Subcutaneous adipose tissue (tissue), 4 donors: ENCODE measurements around the gene NIT1. TPM values are rescaled to one million over a fixed set of nuclear protein-coding genes. Genes with fewer than 3 reads are reported as not detected.

Experiments
- small RNA-seq: library from RNA; depleted of rRNA; stranded (forward); fragments of <200 nt; gene quantifications from one replicate; pipeline ENCODE3, GENCODE V24; 2016
- total RNA-seq, 4 donors: library from RNA; depleted of rRNA; stranded (reverse); fragments of >200 nt; gene quantifications; one replicate each; pipeline ENCODE4 v1.1.0, GENCODE V29; 2016
- TF ChIP-seq, protein P1 (sequence below): fragments of 450-650 bp; IDR thresholded peaks from one replicate; pipeline ENCODE4 v1.5.1; 2016; ENCODE audit warnings: low read depth, mild to moderate bottlenecking, control low read depth, antibody characterized with exemption, moderate library complexity

Gene NIT1
- total RNA-seq, 4 donors from 2014 or later: 20.4 to 41.1 (median 35.3) TPM

- TF ChIP-seq, protein P1, sequence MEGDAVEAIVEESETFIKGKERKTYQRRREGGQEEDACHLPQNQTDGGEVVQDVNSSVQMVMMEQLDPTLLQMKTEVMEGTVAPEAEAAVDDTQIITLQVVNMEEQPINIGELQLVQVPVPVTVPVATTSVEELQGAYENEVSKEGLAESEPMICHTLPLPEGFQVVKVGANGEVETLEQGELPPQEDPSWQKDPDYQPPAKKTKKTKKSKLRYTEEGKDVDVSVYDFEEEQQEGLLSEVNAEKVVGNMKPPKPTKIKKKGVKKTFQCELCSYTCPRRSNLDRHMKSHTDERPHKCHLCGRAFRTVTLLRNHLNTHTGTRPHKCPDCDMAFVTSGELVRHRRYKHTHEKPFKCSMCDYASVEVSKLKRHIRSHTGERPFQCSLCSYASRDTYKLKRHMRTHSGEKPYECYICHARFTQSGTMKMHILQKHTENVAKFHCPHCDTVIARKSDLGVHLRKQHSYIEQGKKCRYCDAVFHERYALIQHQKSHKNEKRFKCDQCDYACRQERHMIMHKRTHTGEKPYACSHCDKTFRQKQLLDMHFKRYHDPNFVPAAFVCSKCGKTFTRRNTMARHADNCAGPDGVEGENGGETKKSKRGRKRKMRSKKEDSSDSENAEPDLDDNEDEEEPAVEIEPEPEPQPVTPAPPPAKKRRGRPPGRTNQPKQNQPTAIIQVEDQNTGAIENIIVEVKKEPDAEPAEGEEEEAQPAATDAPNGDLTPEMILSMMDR: no peak
Observed at GRCh38 chr1:161163793-161164192, 45.9 kb downstream of the NIT1 start.

GRCh38 chr1:161164901-161165610, 47.2 kb downstream of the NIT1 start:
- TF ChIP-seq, protein P1: no peak

DNA sequence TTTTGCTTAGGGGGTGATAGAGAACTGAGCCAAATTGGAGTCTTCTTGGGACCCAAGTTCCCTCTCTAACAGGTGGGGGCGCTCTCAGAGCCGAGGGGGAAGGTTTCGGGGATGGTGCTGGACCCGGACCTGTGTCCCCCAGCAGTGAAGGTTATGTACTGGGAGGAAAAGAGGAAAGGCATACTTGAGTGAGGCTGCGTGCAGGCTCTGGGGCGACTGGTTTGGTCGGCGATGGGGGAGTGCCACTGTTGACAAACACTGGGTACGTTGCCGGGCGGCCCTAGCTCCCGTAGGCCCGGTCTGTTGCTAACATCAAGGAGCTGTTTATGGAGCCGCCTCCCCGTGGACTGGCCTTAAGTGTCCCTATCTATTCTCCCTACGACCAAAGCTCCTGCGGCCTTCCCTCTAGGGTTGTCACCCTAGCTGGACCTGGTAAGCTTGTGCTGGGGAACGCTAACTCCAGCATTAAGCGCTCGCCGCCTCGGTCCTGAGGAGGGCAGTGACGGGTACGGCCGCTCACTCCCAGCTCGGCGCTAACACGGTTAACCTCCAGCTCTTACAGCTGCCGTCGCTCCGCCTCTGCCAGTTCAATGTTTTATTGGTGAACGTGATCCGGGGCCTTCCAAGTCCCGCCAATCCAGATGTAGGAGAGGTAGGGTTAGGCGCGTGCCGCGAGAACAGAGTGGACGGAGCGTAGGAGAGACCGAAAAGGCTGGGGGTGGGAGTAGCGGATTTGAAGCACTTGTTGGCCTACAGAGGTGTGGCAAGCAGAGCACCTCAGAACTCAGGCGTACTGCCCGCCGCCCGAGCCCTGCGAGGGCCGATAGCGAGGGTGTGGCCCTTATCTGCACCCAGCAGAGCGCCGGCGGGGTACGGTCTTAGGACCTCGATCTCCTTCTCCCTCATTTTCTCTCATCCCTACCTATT, 48.1 kb downstream of the NIT1 start, which contains the start of gene PPOX:
PPOX (plus strand) TSS at position 685 of the 927 bp plus-strand sequence. CDS start 422 bp downstream, outside the sequence.
- TF ChIP-seq, protein P1: no peak

DNA sequence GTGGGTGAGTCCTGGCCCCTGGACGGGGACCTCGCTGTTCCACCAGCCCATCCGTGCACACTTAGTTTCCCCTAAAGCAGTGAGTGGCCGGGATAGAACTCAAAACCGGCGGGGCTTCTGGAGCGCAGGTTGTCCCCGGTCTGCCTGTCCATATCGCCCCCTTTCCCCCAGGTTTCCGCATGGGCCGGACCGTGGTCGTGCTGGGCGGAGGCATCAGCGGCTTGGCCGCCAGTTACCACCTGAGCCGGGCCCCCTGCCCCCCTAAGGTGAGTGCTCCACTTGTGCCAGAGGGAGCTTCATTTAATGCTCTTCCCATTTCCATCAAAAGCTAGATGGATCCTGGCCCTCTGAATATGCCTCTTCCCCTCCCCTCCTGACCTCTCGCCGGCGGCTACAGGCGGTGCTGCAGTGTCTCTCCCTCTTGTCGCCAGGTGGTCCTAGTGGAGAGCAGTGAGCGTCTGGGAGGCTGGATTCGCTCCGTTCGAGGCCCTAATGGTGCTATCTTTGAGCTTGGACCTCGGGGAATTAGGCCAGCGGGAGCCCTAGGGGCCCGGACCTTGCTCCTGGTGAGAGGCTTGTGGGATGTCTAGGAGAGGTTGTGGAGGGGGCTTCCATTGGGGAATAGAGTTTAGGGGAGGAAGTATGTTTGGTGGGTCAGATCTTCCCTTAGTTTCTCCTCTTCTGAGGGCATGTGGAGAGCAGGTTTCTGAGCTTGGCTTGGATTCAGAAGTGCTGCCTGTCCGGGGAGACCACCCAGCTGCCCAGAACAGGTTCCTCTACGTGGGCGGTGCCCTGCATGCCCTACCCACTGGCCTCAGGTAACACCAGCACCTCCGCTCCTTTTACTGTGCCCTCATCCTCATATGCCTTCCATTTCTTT, 49.0 kb downstream of the NIT1 start:
- TF ChIP-seq, protein P1: no peak

GRCh38 chr1:161168906-161169305, 51.0 kb downstream of the NIT1 start:
- TF ChIP-seq, protein P1: no peak

Small RNA genes within 50 kb of the gene (small RNA-seq; reads per million reads assigned to genes)
- not detected for gene RF01225

Other genes starting within 250 kb of the NIT1 start
- 100 to 1,000 TPM in 1 of 4 donors, not detected in 3; 145 TPM for gene ITLN1, start 232.9 kb upstream of the NIT1 start, total RNA-seq
- gene ITLN2, start 163.3 kb upstream of the NIT1 start, total RNA-seq: not detected
- 100 to 1,000 TPM in 1 of 4 donors, 10 to 100 TPM in 3; 38.6 to 133 (median 51.5) TPM for gene F11R, start 97.0 kb upstream of the NIT1 start, total RNA-seq
- gene TSTD1, start 79.1 kb upstream of the NIT1 start, total RNA-seq: 10 to 100 TPM in 3 of 4 donors, 1 to 10 TPM in 1; 8.6 to 65.4 (median 43.8) TPM
- 10 to 100 TPM; 40.1 to 81.4 (median 74.9) TPM for gene USF1, start 72.1 kb upstream of the NIT1 start, total RNA-seq
- gene ARHGAP30, start 48.2 kb upstream of the NIT1 start, total RNA-seq: 10 to 100 TPM in 3 of 4 donors, 1 to 10 TPM in 1; 6.0 to 46.9 (median 17.6) TPM
- 1 to 10 TPM in 1 of 4 donors, under 1 TPM in 1, not detected in 2; 0.22 to 2.4 TPM for gene NECTIN4, start 28.5 kb upstream of the NIT1 start, total RNA-seq
- 1 to 10 TPM in 2 of 4 donors, under 1 TPM in 1, not detected in 1; 0.68 to 4.8 (median 1.7) TPM for gene KLHDC9, start 19.7 kb upstream of the NIT1 start, total RNA-seq
- gene PFDN2, start 68 bp upstream of the NIT1 start, total RNA-seq: 10 to 100 TPM; 35.0 to 57.1 (median 42.5) TPM
- 10 to 100 TPM; 25.2 to 36.8 (median 36.4) TPM for gene DEDD, start 14.6 kb downstream of the NIT1 start, total RNA-seq
- 100 to 1,000 TPM in 1 of 4 donors, 10 to 100 TPM in 3; 41.8 to 109 (median 65.4) TPM for gene UFC1, start 35.9 kb downstream of the NIT1 start, total RNA-seq
- 10 to 100 TPM in 2 of 4 donors, 1 to 10 TPM in 2; 8.8 to 19.6 (median 11.0) TPM for gene USP21, start 41.4 kb downstream of the NIT1 start, total RNA-seq
- 10 to 100 TPM in 3 of 4 donors, 1 to 10 TPM in 1; 7.7 to 28.4 (median 17.8) TPM for gene PPOX, start 48.3 kb downstream of the NIT1 start, total RNA-seq
- gene B4GALT3, start 59.4 kb downstream of the NIT1 start, total RNA-seq: 10 to 100 TPM; 11.7 to 25.3 (median 19.8) TPM
- gene ADAMTS4, start 80.9 kb downstream of the NIT1 start, total RNA-seq: 10 to 100 TPM; 16.8 to 79.3 (median 33.9) TPM
- 100 to 1,000 TPM in 2 of 4 donors, 10 to 100 TPM in 2; 74.7 to 125 (median 106) TPM for gene NDUFS2, start 84.3 kb downstream of the NIT1 start, total RNA-seq
- gene FCER1G, start 97.2 kb downstream of the NIT1 start, total RNA-seq: 100 to 1,000 TPM in 3 of 4 donors, 10 to 100 TPM in 1; 39.6 to 510 (median 152) TPM
- gene APOA2, start 105.5 kb downstream of the NIT1 start, total RNA-seq: not detected
- gene TOMM40L, start 108.0 kb downstream of the NIT1 start, total RNA-seq: 10 to 100 TPM in 2 of 4 donors, 1 to 10 TPM in 2; 7.5 to 10.6 (median 9.9) TPM
- gene NR1I3, start 120.1 kb downstream of the NIT1 start, total RNA-seq: not detected
- gene PCP4L1, start 140.6 kb downstream of the NIT1 start, total RNA-seq: not detected
- 1 to 10 TPM; 2.4 to 7.8 (median 3.9) TPM for gene MPZ, start 191.9 kb downstream of the NIT1 start, total RNA-seq
- gene SDHC, start 196.3 kb downstream of the NIT1 start, total RNA-seq: 10 to 100 TPM; 27.1 to 41.8 (median 34.4) TPM
- gene CFAP126, start 249.8 kb downstream of the NIT1 start, total RNA-seq: not detected